ENCODE data around the gene ABCA6.

ABCA6 gene

GRCh38 chr17:69046121-69046807 lies 95.4 kb downstream of the ABCA6 start:
- DNase-seq = no peak

GRCh38 chr17:69045646-69046045 lies 96.0 kb downstream of the ABCA6 start:
- no peak for DNase-seq

- DNase-seq = no peak
Observed at GRCh38 chr17:69044371-69044770, 97.3 kb downstream of the ABCA6 start.

GRCh38 chr17:69043098-69043734 lies 98.5 kb downstream of the ABCA6 start:
- DNase-seq = no peak

- no peak for DNase-seq
Observed at GRCh38 chr17:69042308-69042707, 99.4 kb downstream of the ABCA6 start.

GRCh38 chr17:69031839-69032238 lies 109.9 kb downstream of the ABCA6 start:
- no peak for DNase-seq

GRCh38 chr17:69030169-69030568 lies 111.5 kb downstream of the ABCA6 start:
- no peak for DNase-seq

All from SW 1271 (cell line).